ENCODE results near the gene CLDN1. TPM values are rescaled to one million over a fixed set of nuclear protein-coding genes. Genes with fewer than 3 reads are reported as not detected.

Gene CLDN1
- total and polyA plus RNA-seq, 2 of the 4 experiments (the other 2 are of a cell fraction): 4.7 to 7.3 TPM

- H2AFZ ChIP-seq (replicated peaks; ENCODE audit: low read length, poor library complexity): peak overlapping the region; percentile 9
- no peak overlapping the region for H2AK5ac ChIP-seq (ENCODE audit: low read depth, low read length)
- ChIA-PET CTCF (interaction anchor here (0.9 to 2.3 kb wide), 3 partner anchors 65 to 357 kb away, joined by 4 to 6 read pairs (median 4); no protein-coding TSS in a partner anchor), POLR2A (ENCODE audit: unreplicated experiment) (no interaction called here)
- no peaks in the 10 kb centered on the region for H3K36me3 ChIP-seq (ENCODE audit: control insufficient read depth, insufficient read depth, low read length)
- H4K8ac ChIP-seq (ENCODE audit: low read depth in 2 of 2, low read length in 2 of 2): no peak overlapping the region
- no peak overlapping the region for H3K56ac ChIP-seq (ENCODE audit: extremely low read depth, insufficient read depth, low read length)
- no peak overlapping the region for H2AK9ac ChIP-seq (replicated peaks; ENCODE audit: low read depth, low read length, poor library complexity)
- no peaks in the 10 kb centered on the region for H3K27me3 ChIP-seq (ENCODE audit: control insufficient read depth, insufficient read depth, low read length)
- no peaks in the 10 kb centered on the region for H4K20me1 ChIP-seq (ENCODE audit: insufficient read depth, low read length)
- dilution Hi-C loops (cut with HindIII; ENCODE audit: low sequenced_read_pairs, unreplicated experiment): no loop called here
- H3K27ac ChIP-seq (ENCODE audit: insufficient read depth, low read length): no peak overlapping the region
- no peak overlapping the region for H3K9ac ChIP-seq (ENCODE audit: low read depth, low read length)
- DNase-seq (no peak), ATAC-seq (ENCODE audit: low read depth) (no peak)
- no peak overlapping the region for H2BK120ac ChIP-seq (ENCODE audit: low read depth, low read length)
- H2BK15ac ChIP-seq (ENCODE audit: low read depth, low read length): no peak overlapping the region
- in situ Hi-C loops (cut with MboI; ENCODE audit: low sequenced_read_pairs): loop anchor here (5.0 kb wide), 1 partner anchor 96 kb away; no protein-coding TSS in a partner anchor
- TF ChIP-seq USF2 (IDR thresholded peaks at IDR 0.05; ENCODE audit: low read depth, low read length) (no peak), CTCF (conservative IDR thresholded peaks at IDR 0.05; ENCODE audit: low read depth, low read length) (no peak), FOS (IDR thresholded peaks at IDR 0.05; ENCODE audit: low read depth, low read length) (no peak), CHD1 (IDR thresholded peaks at IDR 0.05; ENCODE audit: low read depth, low read length) (no peak), RAD21 (IDR thresholded peaks at IDR 0.05; ENCODE audit: low read length) (no peak), RCOR1 (IDR thresholded peaks at IDR 0.05; ENCODE audit: insufficient replicate concordance, low read length) (no peak), NFE2L2 (IDR thresholded peaks at IDR 0.05; ENCODE audit: low read depth, low read length) (no peak), ELK1 (IDR thresholded peaks at IDR 0.05; ENCODE audit: borderline replicate concordance, low read depth, low read length) (no peak), SMC3 (IDR thresholded peaks at IDR 0.05; ENCODE audit: low read depth, low read length) (no peak), MXI1 (IDR thresholded peaks at IDR 0.05; ENCODE audit: borderline replicate concordance, low read depth, low read length) (no peak), MAZ (IDR thresholded peaks at IDR 0.05; ENCODE audit: borderline replicate concordance, low read depth, low read length) (no peak), BHLHE40 (IDR thresholded peaks at IDR 0.05; ENCODE audit: low read depth, low read length) (no peak)
- no TSS peak for BruUV-seq (replicated peaks)
- H3K4me3 ChIP-seq (ENCODE audit: insufficient read depth, low read depth, low read length): no peak overlapping the region
- H3K4me1 ChIP-seq (ENCODE audit: control insufficient read depth, insufficient read depth, low read length): peaks cover 7% of the 10 kb centered on the region; the same call in 1 of the 2 replicates
- H3K18ac ChIP-seq (ENCODE audit: low read depth, low read length): no peak overlapping the region
- no peaks in the 10 kb centered on the region for H3K9me3 ChIP-seq (ENCODE audit: control insufficient read depth, insufficient read depth, low read length)
- WGBS, 2 experiments (ENCODE audit: extremely low coverage in 2 of 2, insufficient read length in 1 of 2): no CpG with 5 or more reads among the region's 5 CpGs
- H3K4me2 ChIP-seq (ENCODE audit: low read depth, low read length): no peak overlapping the region
- H4K5ac ChIP-seq (ENCODE audit: low read depth, low read length): no peak overlapping the region
- no peak overlapping the region for H2BK20ac ChIP-seq (ENCODE audit: low read depth, low read length)
- H2BK5ac ChIP-seq (ENCODE audit: low read depth, low read length, poor library complexity, severe bottlenecking): no peak overlapping the region
- H3K23ac ChIP-seq (ENCODE audit: low read depth, low read length): peak overlapping the region; percentile 23; the same call in 1 of the 2 replicates
- peaks cover 10 to 35% of the 10 kb centered on the region in 2 experiments for H3K79me1 ChIP-seq (ENCODE audit: low read depth in 1 of 2, low read length in 2 of 2)
- H3K9me1 ChIP-seq (ENCODE audit: insufficient read depth, low read length): peaks cover 2% of the 10 kb centered on the region; the same call in 1 of the 2 replicates
- no peak overlapping the region; the same call in 1 of the 2 replicates for H3K14ac ChIP-seq (replicated peaks; ENCODE audit: low read depth, low read length)
- intact Hi-C loops (cut with micrococcal nuclease): no loop called here
- H4K91ac ChIP-seq (ENCODE audit: insufficient read depth, low read depth, low read length): no peak overlapping the region
- H3K4ac ChIP-seq (ENCODE audit: low read depth, low read length): no peak overlapping the region
Measured at GRCh38 chr3:190318666-190319065, 3.6 kb downstream of the CLDN1 start.

Data from IMR-90 (cell line).